C4-2B (cell line): ENCODE data around the gene MAPK1IP1L.

Source experiments
- H3K27ac ChIP-seq: fragments of 450-650 bp; 2 replicates; pipeline ENCODE4 v1.5.1; 2017
- ZFX ChIP-seq: fragments of 450-650 bp; IDR thresholded peaks from 2 replicates; pipeline ENCODE4 v1.6.1; 2017
- TF ChIP-seq, protein P1 (sequence below): fragments of 450-650 bp; conservative IDR thresholded peaks from 2 replicates; pipeline ENCODE4 v1.5.1; 2017; ENCODE audit warnings: mild to moderate bottlenecking

Gene MAPK1IP1L

DNA sequence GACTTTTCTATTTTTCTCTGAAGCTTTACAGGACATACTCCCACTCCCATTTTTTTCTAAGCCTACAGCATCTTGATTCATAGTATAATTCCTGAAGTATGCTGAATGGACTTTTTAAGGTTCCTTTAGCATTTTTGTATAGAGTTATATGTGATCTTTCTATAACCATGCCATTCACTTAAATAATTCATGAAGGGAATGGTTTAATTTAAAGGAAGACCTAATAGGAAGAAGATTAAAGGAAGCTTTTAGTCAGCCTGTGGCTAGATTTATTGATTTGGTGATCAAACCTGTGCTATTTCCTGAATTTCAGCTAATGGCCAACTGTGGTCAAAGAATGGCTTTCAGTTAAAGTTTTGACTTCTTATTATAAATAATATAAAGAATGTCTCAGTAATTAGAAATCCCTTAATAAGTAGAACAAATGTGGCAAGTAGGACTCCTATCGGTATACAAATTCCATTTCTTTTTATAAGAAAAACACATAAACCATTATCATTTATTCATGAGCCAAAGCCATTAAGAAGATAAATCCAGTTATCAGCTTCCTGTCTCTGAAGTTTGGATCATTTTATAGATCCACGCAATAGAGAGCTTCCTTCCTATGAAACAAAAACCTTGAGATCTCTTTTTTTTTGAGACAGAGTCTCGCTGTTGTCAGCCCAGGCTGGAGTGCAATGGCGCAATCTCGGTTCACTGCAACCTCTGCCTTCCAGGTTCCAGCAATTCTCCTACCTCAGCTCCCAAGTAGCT is 4.0 kb upstream of the MAPK1IP1L start:
- TF ChIP-seq, protein P1, sequence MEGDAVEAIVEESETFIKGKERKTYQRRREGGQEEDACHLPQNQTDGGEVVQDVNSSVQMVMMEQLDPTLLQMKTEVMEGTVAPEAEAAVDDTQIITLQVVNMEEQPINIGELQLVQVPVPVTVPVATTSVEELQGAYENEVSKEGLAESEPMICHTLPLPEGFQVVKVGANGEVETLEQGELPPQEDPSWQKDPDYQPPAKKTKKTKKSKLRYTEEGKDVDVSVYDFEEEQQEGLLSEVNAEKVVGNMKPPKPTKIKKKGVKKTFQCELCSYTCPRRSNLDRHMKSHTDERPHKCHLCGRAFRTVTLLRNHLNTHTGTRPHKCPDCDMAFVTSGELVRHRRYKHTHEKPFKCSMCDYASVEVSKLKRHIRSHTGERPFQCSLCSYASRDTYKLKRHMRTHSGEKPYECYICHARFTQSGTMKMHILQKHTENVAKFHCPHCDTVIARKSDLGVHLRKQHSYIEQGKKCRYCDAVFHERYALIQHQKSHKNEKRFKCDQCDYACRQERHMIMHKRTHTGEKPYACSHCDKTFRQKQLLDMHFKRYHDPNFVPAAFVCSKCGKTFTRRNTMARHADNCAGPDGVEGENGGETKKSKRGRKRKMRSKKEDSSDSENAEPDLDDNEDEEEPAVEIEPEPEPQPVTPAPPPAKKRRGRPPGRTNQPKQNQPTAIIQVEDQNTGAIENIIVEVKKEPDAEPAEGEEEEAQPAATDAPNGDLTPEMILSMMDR = no peak
- no peak for TF ChIP-seq ZFX
- H3K27ac ChIP-seq = no peak overlapping the region

DNA sequence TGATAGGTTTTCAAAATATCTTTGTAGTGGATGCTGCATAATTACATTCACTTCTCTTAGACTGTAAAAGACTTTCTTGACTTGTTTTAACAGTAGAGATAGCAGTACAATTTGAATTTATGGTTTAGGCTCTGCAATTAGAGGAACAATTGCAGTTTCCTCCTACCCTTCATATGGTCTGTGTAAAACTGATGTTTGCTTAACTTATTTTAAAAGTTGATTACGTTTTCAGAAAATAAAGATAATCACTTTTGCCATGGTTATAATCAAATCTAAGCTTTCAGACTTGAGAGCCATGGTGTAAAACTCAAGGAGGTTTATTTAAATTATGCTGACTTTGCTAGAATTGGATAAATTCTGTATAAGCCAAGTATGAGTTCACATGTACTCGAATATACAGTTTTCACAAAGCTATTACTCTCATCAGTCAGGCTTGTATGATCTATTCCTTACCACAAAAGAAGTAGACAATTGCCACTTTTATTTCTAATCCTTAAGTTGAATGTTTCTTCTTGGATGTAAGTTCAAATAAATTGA is 2.5 kb upstream of the MAPK1IP1L start:
- TF ChIP-seq, protein P1 = no peak
- TF ChIP-seq ZFX = no peak
- H3K27ac ChIP-seq = no peak overlapping the region

DNA sequence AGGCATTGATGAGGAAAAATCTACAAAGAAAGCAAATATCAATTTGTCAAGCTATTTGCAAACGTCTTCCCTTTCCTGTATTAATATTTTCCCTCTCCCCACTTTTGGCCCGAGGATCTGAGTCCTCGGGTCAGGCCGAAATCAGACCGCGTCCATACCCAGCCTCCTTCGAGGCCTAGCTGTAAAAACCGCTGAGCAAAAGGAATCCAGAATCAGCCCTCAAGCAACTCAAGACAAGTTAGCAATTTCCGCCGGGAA is 353 bp upstream of the MAPK1IP1L start:
- TF ChIP-seq, protein P1 = no peak
- TF ChIP-seq ZFX = peak; percentile 43; the same call in 1 of the 2 replicates

DNA sequence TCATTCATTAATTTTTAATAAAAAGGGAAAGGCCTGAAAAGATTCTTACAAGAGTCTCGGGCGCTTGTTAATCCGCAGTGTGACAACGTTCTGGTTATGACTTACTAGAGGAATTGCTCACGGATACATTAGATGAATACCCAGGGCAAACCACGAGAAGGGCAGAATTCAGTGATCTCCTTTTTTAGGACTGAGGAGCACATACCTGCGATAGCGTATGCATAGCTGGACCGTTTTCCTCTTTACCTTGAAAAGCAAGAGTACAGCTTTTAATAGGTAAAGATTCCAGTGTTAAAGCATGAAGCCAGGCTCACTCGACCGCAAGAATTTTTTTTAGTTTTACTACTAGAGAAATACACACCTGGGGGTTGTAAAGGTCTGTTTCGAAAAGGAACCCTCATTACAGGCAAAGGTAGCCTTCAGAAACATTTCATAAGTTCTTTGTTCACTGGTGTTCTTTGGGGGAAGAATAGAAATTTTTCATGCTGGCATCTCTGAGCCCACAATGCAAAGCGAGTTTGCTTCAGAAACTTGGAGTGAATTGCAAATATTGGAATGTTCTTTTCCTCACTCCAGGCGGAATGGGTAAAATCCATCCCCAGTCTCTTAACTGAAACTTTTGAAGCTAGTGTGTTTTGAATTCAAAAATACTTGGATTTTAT is 953 bp downstream of the MAPK1IP1L start:
- TF ChIP-seq, protein P1 = no peak
- TF ChIP-seq ZFX = no peak
- H3K27ac ChIP-seq = peak overlapping the region; percentile 99

More for the DNA sequence above, 353 bp upstream of the MAPK1IP1L start:
- peak overlapping the region; percentile 99 for H3K27ac ChIP-seq

DNA sequence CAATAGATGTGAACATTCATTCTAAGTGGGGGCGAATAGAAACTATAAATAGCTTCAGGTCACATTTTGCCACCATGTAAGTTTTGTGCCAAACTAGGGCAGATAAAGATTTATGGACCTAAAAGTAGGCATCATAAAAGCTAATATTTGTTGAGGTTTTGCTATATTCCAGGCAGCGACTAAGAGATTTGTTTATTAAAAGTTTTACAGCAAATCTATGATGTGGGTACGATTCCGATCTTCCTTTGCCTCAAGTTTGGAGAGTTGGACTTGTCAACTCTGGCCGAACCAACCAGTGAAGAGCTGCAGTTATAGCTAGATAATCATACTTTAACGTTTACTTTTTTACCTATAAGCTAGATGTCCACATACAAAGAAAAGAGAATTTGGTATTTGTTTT is 1.6 kb downstream of the MAPK1IP1L start:
- no peak for TF ChIP-seq ZFX
- no peak overlapping the region for H3K27ac ChIP-seq

DNA sequence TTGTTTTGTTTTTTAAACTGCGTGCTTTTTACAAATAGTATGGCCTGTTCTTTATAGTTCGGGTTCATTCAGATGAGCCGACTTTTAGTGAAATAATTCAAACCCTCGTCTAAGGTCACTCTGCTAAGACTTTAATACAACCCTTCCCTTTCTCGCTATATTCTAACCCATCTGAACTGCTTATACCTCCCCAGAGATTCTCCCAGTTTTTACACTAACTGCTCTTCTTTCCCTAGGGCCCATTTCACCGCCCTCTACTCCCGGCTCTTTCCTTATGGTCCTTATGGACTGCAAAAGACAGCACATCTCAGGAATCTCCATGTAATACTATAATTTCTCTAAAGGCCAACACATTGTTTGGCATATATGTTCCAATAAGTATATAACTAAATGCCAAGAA is 2.1 kb downstream of the MAPK1IP1L start:
- H3K27ac ChIP-seq = no peak overlapping the region
- TF ChIP-seq ZFX = no peak
- TF ChIP-seq, protein P1 = no peak

DNA sequence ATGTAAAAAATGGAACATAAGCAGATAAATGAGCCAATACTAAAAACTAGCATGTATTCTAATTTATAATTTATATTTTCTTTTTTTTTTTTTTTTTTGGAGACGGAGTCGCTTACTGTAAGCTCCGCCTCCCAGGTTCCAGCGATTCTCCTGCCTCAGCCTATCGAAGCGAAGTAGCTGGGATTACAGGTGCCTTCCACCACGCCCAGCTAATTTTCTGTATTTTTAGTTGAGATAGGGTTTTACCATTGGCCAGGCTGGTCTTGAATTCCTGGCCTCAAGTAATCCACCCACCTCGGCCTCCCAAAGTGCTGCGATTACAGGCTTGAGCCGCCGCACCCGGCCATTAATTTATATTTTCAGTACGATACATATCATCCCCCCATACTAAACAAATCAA is 2.7 kb downstream of the MAPK1IP1L start:
- no peak overlapping the region for H3K27ac ChIP-seq
- no peak for TF ChIP-seq ZFX
- TF ChIP-seq, protein P1 = no peak
